MM.1S (cell line): ENCODE measurements around the gene VDAC2.
"Not testable (repeated sequence)": the region's sequence is repeated elsewhere in the genome, so short reads cannot be mapped to it uniquely, and the experiment has no call there.

Experiments
- DNase-seq: peaks from one replicate; pipeline ENCODE4 v3.0.0-alpha.2; 2015
- H2AFZ ChIP-seq: fragments of 300-600 bp; sonication (generic); 2 replicates; pipeline ENCODE4 v1.6.0; 2016; ENCODE audit warnings: antibody characterized with exemption, low read length
- H3F3A ChIP-seq: fragments of 300-600 bp; sonication (generic); 2 replicates; pipeline ENCODE4 v1.6.1; 2016; ENCODE audit warnings: mild to moderate bottlenecking, antibody characterized with exemption, low read length, moderate library complexity, mixed read lengths; ENCODE audit not compliant: insufficient read depth
- H3K27ac ChIP-seq: fragments of 300-600 bp; sonication (generic); 2 replicates; pipeline ENCODE4 v1.5.1; 2016; ENCODE audit warnings: mild to moderate bottlenecking, low read length
- H3K27me3 ChIP-seq: fragments of 300-600 bp; sonication (generic); replicated peaks from 2 replicates; pipeline ENCODE4 v1.6.0; 2016; ENCODE audit warnings: low read length; ENCODE audit not compliant: insufficient read depth
- H3K36me3 ChIP-seq: fragments of 300-600 bp; sonication (generic); replicated peaks from 2 replicates; pipeline ENCODE4 v1.6.1; 2016; ENCODE audit warnings: mild to moderate bottlenecking, low read length, mixed read lengths; ENCODE audit not compliant: insufficient read depth
- H3K4me1 ChIP-seq: fragments of 300-600 bp; sonication (generic); 2 replicates; pipeline ENCODE4 v1.6.1; 2016; ENCODE audit warnings: low read length, mixed read lengths
- H3K4me2 ChIP-seq: fragments of 300-600 bp; sonication (generic); 2 replicates; pipeline ENCODE4 v1.6.0; 2016; ENCODE audit warnings: low read depth, low read length
- H3K4me3 ChIP-seq: fragments of 300-600 bp; sonication (generic); 2 replicates; pipeline ENCODE4 v1.5.1; 2016; ENCODE audit warnings: low read length, mixed read lengths
- H3K79me2 ChIP-seq: fragments of 300-600 bp; sonication (generic); 2 replicates; pipeline ENCODE4 v1.6.1; 2016; ENCODE audit warnings: mixed run types, low read length, mixed read lengths
- H3K9ac ChIP-seq: fragments of 300-600 bp; sonication (generic); 2 replicates; pipeline ENCODE4 v1.6.1; 2016; ENCODE audit warnings: low read length, mixed read lengths
- H3K9me2 ChIP-seq: fragments of 300-600 bp; sonication (generic); replicated peaks from 2 replicates; pipeline ENCODE4 v1.6.1; 2016; ENCODE audit warnings: mild to moderate bottlenecking, low read length, mixed read lengths; ENCODE audit not compliant: insufficient read depth
- H3K9me3 ChIP-seq: fragments of 300-600 bp; sonication (generic); replicated peaks from 2 replicates; pipeline ENCODE4 v1.6.1; 2016; ENCODE audit warnings: mild to moderate bottlenecking, low read length, mixed read lengths; ENCODE audit not compliant: insufficient read depth
- H4K20me1 ChIP-seq: fragments of 300-600 bp; sonication (generic); 2 replicates; pipeline ENCODE4 v1.6.1; 2016; ENCODE audit warnings: mild to moderate bottlenecking, low read length, moderate library complexity, mixed read lengths; ENCODE audit not compliant: insufficient read depth
- EZH2 ChIP-seq: fragments of 300-600 bp; sonication (generic); optimal IDR thresholded peaks from 2 replicates; pipeline ENCODE3; 2017; ENCODE audit warnings: low read depth, mild to moderate bottlenecking, antibody characterized with exemption, low read length, mixed read lengths
- EZH2phosphoT487 ChIP-seq: fragments of 300-600 bp; sonication (generic); IDR thresholded peaks from 2 replicates; pipeline ENCODE4 v1.6.1; 2018; ENCODE audit warnings: antibody characterized with exemption, low read length
- TF ChIP-seq, protein P1 (sequence below): fragments of 300-600 bp; sonication (generic); IDR thresholded peaks from 2 replicates; pipeline ENCODE4 v1.5.1; 2016; ENCODE audit warnings: antibody characterized with exemption, low read length, mixed read lengths

VDAC2 gene

DNA sequence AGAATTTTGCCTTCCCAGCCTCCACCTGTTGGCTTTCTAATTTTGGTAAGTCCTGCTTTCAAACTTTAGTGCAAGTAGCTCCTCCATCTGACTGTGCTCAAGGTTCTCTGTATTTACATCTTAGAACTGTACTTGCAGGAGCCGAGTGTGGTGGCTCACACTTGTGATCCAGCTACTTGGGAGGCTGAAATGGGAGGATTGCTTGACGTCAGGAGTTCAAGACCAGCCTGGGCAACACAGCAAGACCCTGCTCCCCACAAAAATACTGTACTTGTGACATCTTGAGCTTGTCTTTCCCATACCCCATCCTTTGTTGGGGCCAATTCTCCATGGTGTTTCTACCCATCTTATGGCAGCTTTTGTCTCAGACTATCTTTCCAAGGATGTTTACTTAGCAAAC lies 4.7 kb upstream of the VDAC2 start:
- Histone ChIP-seq H3K9me2 (no peaks in the 10 kb centered on the region), H3K27ac (no peak overlapping the region), H3K9ac (no peak overlapping the region), H3K4me3 (no peak overlapping the region), H4K20me1 (no peaks in the 10 kb centered on the region), H3K79me2 (peaks cover 5% of the 10 kb centered on the region), H3K4me1 (0 out of 2 replicates have a peak, but pooled peaks cover 4% of the 10 kb centered on the region), H3F3A (peaks cover 6% of the 10 kb centered on the region; the same call in 1 of the 2 replicates), H2AFZ (no peak overlapping the region), H3K27me3 (no peaks in the 10 kb centered on the region), H3K36me3 (no peaks in the 10 kb centered on the region), H3K9me3 (no peaks in the 10 kb centered on the region), H3K4me2 (no peak overlapping the region)
- DNase-seq: no peak
- TF ChIP-seq, protein P1, sequence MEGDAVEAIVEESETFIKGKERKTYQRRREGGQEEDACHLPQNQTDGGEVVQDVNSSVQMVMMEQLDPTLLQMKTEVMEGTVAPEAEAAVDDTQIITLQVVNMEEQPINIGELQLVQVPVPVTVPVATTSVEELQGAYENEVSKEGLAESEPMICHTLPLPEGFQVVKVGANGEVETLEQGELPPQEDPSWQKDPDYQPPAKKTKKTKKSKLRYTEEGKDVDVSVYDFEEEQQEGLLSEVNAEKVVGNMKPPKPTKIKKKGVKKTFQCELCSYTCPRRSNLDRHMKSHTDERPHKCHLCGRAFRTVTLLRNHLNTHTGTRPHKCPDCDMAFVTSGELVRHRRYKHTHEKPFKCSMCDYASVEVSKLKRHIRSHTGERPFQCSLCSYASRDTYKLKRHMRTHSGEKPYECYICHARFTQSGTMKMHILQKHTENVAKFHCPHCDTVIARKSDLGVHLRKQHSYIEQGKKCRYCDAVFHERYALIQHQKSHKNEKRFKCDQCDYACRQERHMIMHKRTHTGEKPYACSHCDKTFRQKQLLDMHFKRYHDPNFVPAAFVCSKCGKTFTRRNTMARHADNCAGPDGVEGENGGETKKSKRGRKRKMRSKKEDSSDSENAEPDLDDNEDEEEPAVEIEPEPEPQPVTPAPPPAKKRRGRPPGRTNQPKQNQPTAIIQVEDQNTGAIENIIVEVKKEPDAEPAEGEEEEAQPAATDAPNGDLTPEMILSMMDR: no peak
- TF ChIP-seq EZH2: no peak
- no peak for TF ChIP-seq EZH2phosphoT487

GRCh38 chr10:75206638-75207037 lies 4.0 kb upstream of the VDAC2 start:
- not testable (repeated sequence) for H2AFZ ChIP-seq, H3F3A ChIP-seq, H3K4me3 ChIP-seq, H3K9ac ChIP-seq, H3K27ac ChIP-seq, H3K4me1 ChIP-seq, H3K27me3 ChIP-seq, H3K9me2 ChIP-seq, H3K4me2 ChIP-seq, H3K36me3 ChIP-seq, H3K9me3 ChIP-seq, H4K20me1 ChIP-seq, DNase-seq
- peaks cover 12% of the 10 kb centered on the region for H3K79me2 ChIP-seq

- Histone ChIP-seq H3K4me3 (no peak overlapping the region), H3K27ac (no peak overlapping the region), H4K20me1 (no peaks in the 10 kb centered on the region), H3K4me1 (peaks cover 9% of the 10 kb centered on the region), H3K9me2 (no peaks in the 10 kb centered on the region), H3F3A (peaks cover 6% of the 10 kb centered on the region; the same call in 1 of the 2 replicates), H3K36me3 (no peaks in the 10 kb centered on the region), H3K4me2 (no peak overlapping the region), H2AFZ (no peak overlapping the region), H3K27me3 (no peaks in the 10 kb centered on the region), H3K9ac (no peak overlapping the region), H3K9me3 (no peaks in the 10 kb centered on the region), H3K79me2 (peaks cover 18% of the 10 kb centered on the region)
- no peak for DNase-seq
- TF ChIP-seq, protein P1: no peak
Measured at GRCh38 chr10:75207079-75207856, 3.3 kb upstream of the VDAC2 start.

- Histone ChIP-seq H3K4me3 (no peak overlapping the region), H4K20me1 (no peaks in the 10 kb centered on the region), H3K27ac (no peak overlapping the region), H3K79me2 (peaks cover 24% of the 10 kb centered on the region), H3K9me2 (no peaks in the 10 kb centered on the region), H2AFZ (no peak overlapping the region), H3K36me3 (no peaks in the 10 kb centered on the region; the same call in 1 of the 2 replicates), H3K9me3 (no peaks in the 10 kb centered on the region), H3K4me2 (no peak overlapping the region), H3K27me3 (no peaks in the 10 kb centered on the region), H3K4me1 (peaks cover 11% of the 10 kb centered on the region), H3F3A (peaks cover 6% of the 10 kb centered on the region; the same call in 1 of the 2 replicates), H3K9ac (no peak overlapping the region)
- no peak for DNase-seq
- TF ChIP-seq EZH2 (no peak), EZH2phosphoT487 (no peak)
- TF ChIP-seq, protein P1: no peak
Measured at GRCh38 chr10:75207857-75208144, 2.8 kb upstream of the VDAC2 start.
